GM12865 (cell line): Measurements from ENCODE around the gene PLXNB2.
"Not testable (repeated sequence)": the region's sequence is repeated elsewhere in the genome, so short reads cannot be mapped to it uniquely, and the experiment has no call there.

Experiments used
- DNase-seq: peaks from one replicate; pipeline ENCODE4 v3.0.0; 2010; ENCODE audit warnings: low read depth
- H3K4me3 ChIP-seq: 2 replicates; pipeline ENCODE4 v1.5.1; 2011; ENCODE audit warnings: mild to moderate bottlenecking, low read depth, low read length, control low read depth
- CTCF ChIP-seq: IDR thresholded peaks from 2 replicates; pipeline ENCODE4 v1.5.1; 2011; ENCODE audit warnings: low read length, control low read depth, low read depth, inconsistent platforms; ENCODE audit not compliant: insufficient read depth; ENCODE audit errors: missing control alignments

PLXNB2 gene

GRCh38 chr22:50338042-50338573 is 30.7 kb upstream of the PLXNB2 start:
- no peak for TF ChIP-seq CTCF
- no peak for DNase-seq
- H3K4me3 ChIP-seq = no peak overlapping the region

GRCh38 chr22:50337262-50338041 is 30.0 kb upstream of the PLXNB2 start:
- H3K4me3 ChIP-seq = no peak overlapping the region
- TF ChIP-seq CTCF = no peak
- DNase-seq = no peak

- DNase-seq = peak; percentile 65
- not testable (repeated sequence) for H3K4me3 ChIP-seq
Observed at GRCh38 chr22:50334433-50334832, 27.0 kb upstream of the PLXNB2 start.

- DNase-seq = no peak
- H3K4me3 ChIP-seq = no peak overlapping the region
- TF ChIP-seq CTCF = no peak
Observed at GRCh38 chr22:50329236-50329635, 21.8 kb upstream of the PLXNB2 start.

GRCh38 chr22:50327711-50328019 is 20.2 kb upstream of the PLXNB2 start:
- DNase-seq = no peak
- peak overlapping the region; percentile 55 for H3K4me3 ChIP-seq

GRCh38 chr22:50326956-50327710 is 19.7 kb upstream of the PLXNB2 start, which contains the start of gene DENND6B:
Gene DENND6B, minus strand, starts transcription at chr22:50327012. Its CDS starts 24 bp downstream, at chr22:50326988.
- peak within 1 kb of the TSS; percentile 55 for H3K4me3 ChIP-seq
- peak; percentile 87 for DNase-seq
- TF ChIP-seq CTCF = peak; percentile 65

More at GRCh38 chr22:50327711-50328019, 20.2 kb upstream of the PLXNB2 start:
- no peak for TF ChIP-seq CTCF

GRCh38 chr22:50326225-50326955 is 18.9 kb upstream of the PLXNB2 start:
- no peak for TF ChIP-seq CTCF
- no peak for DNase-seq

More at GRCh38 chr22:50326225-50326955, 18.9 kb upstream of the PLXNB2 start:
- H3K4me3 ChIP-seq = peak overlapping the region; percentile 36
